Activated gamma-delta T cell treated with anti-CD3 and anti-CD28 coated beads, Interleukin-2, amount 50 U/mL, for 16 hours (primary cell): ENCODE measurements around the gene LPCAT1.
"Not testable (repeated sequence)": the region's sequence is repeated elsewhere in the genome, so short reads cannot be mapped to it uniquely, and the experiment has no call there.

Source experiments
- DNase-seq: peaks from one replicate; pipeline ENCODE4 v3.0.0-alpha.2; 2020; ENCODE audit warnings: low read depth

Gene LPCAT1

GRCh38 chr5:1466631-1467265 lies 57.0 kb downstream of the LPCAT1 start:
- no peak for DNase-seq

- DNase-seq = no peak
Measured at GRCh38 chr5:1465966-1466471, 57.7 kb downstream of the LPCAT1 start.

- no peak for DNase-seq
Measured at GRCh38 chr5:1465117-1465516, 58.6 kb downstream of the LPCAT1 start.

GRCh38 chr5:1464511-1464910 lies 59.2 kb downstream of the LPCAT1 start:
- no peak for DNase-seq

GRCh38 chr5:1464096-1464446 lies 59.7 kb downstream of the LPCAT1 start:
- DNase-seq = no peak

- no peak for DNase-seq
Measured at GRCh38 chr5:1463326-1464095, 60.2 kb downstream of the LPCAT1 start.

GRCh38 chr5:1462358-1462757 lies 61.4 kb downstream of the LPCAT1 start:
- DNase-seq = no peak

GRCh38 chr5:1461396-1461795 lies 62.4 kb downstream of the LPCAT1 start:
- DNase-seq = no peak

GRCh38 chr5:1460054-1460682 lies 63.6 kb downstream of the LPCAT1 start:
- no peak for DNase-seq

GRCh38 chr5:1459435-1459834 lies 64.3 kb downstream of the LPCAT1 start:
- DNase-seq = not testable (repeated sequence)

GRCh38 chr5:1456110-1456881 lies 67.5 kb downstream of the LPCAT1 start:
- not testable (repeated sequence) for DNase-seq

- no peak for DNase-seq
Measured at GRCh38 chr5:1453613-1454012, 70.1 kb downstream of the LPCAT1 start.

- no peak for DNase-seq
Measured at GRCh38 chr5:1449081-1449630, 74.6 kb downstream of the LPCAT1 start.

- DNase-seq = peak; percentile 31
Measured at GRCh38 chr5:1448511-1449011, 75.2 kb downstream of the LPCAT1 start.

- peak; percentile 39 for DNase-seq
Measured at GRCh38 chr5:1447671-1448361, 75.9 kb downstream of the LPCAT1 start.

GRCh38 chr5:1446602-1447343 lies 77.0 kb downstream of the LPCAT1 start:
- DNase-seq = no peak

GRCh38 chr5:1445689-1446601 lies 77.8 kb downstream of the LPCAT1 start:
- no peak for DNase-seq

- DNase-seq = peak; percentile 49
Measured at GRCh38 chr5:1445313-1445688, 78.5 kb downstream of the LPCAT1 start, which contains the start of gene SLC6A3. Gene SLC6A3, minus strand, starts transcription at chr5:1445440. Its CDS starts 2,243 bp downstream, at chr5:1443197.
